Measurements from ENCODE around the gene MYL7. TPM values are rescaled to one million over a fixed set of nuclear protein-coding genes. Genes with fewer than 3 reads are reported as not detected.

Gene MYL7
- total and polyA plus RNA-seq, 2 of the 13 experiments (the other 11 are each of a cell fraction or from before 2014, with no cell fraction given): 1.8 TPM; not detected in 1

GRCh38 chr7:44131173-44132029, 9.7 kb downstream of the MYL7 start (continued):
- TF ChIP-seq ZNF768 (CRISPR knock-in tag; IDR thresholded peaks at IDR 0.05) (no peak), ERF (CRISPR knock-in tag; IDR thresholded peaks at IDR 0.05) (0 out of 2 replicates have a peak, but pooled peaks have one; percentile 50), HOMEZ (CRISPR knock-in tag; IDR thresholded peaks at IDR 0.05; ENCODE audit: low read depth) (peak; percentile 62; the same call in 1 of the 2 replicates), KDM2A (CRISPR knock-in tag; IDR thresholded peaks at IDR 0.05; ENCODE audit: borderline replicate concordance, low read depth) (peak; percentile 41; the same call in 1 of the 2 replicates), IRF2 (CRISPR knock-in tag; IDR thresholded peaks at IDR 0.05) (peak; percentile 55; the same call in 1 of the 2 replicates), PPARG (CRISPR knock-in tag; conservative IDR thresholded peaks at IDR 0.05) (peak; percentile 100), MYNN (CRISPR knock-in tag; IDR thresholded peaks at IDR 0.05; ENCODE audit: low read depth) (no peak), SPEN (CRISPR knock-in tag; IDR thresholded peaks at IDR 0.05; ENCODE audit: low read depth) (peak; percentile 58; the same call in 1 of the 2 replicates), ZNF781 (CRISPR knock-in tag; IDR thresholded peaks at IDR 0.05; ENCODE audit: borderline replicate concordance, not compliant biosample characterization) (no peak), PAXIP1 (CRISPR knock-in tag; conservative IDR thresholded peaks at IDR 0.05) (peak; percentile 77), ZBED4 (CRISPR knock-in tag; IDR thresholded peaks at IDR 0.05; ENCODE audit: borderline replicate concordance) (0 out of 2 replicates have a peak, but pooled peaks have one; percentile 39), KLF6 (CRISPR knock-in tag; IDR thresholded peaks at IDR 0.05) (peak; percentile 42; the same call in 1 of the 2 replicates), HOXA5 (CRISPR knock-in tag; IDR thresholded peaks at IDR 0.05) (no peak), SAP130 (CRISPR knock-in tag; IDR thresholded peaks at IDR 0.05; ENCODE audit: low read depth) (peak; percentile 91), ZNF34 (CRISPR knock-in tag; IDR thresholded peaks at IDR 0.05; ENCODE audit: borderline replicate concordance) (no peak), ZNF747 (CRISPR knock-in tag; IDR thresholded peaks at IDR 0.05; ENCODE audit: borderline replicate concordance) (0 out of 2 replicates have a peak, but pooled peaks have one; percentile 43), KLF16 (CRISPR knock-in tag; IDR thresholded peaks at IDR 0.05) (peak in 1 of 2 experiments; percentile 70; a peak in 2 of 4 replicates), PTBP1 (IDR thresholded peaks at IDR 0.05; ENCODE audit: low read depth, low read length, poor library complexity, severe bottlenecking) (no peak), SETDB1 (CRISPR knock-in tag; IDR thresholded peaks at IDR 0.05; ENCODE audit: borderline replicate concordance) (no peak), ATF7-NPFF (CRISPR knock-in tag; IDR thresholded peaks at IDR 0.05; ENCODE audit: low read depth) (no peak)
